ENCODE measurements around the gene PBX4.

Gene PBX4

GRCh38 chr19:19584356-19584755 lies 34.1 kb downstream of the PBX4 start:
- TF ChIP-seq, protein P1, sequence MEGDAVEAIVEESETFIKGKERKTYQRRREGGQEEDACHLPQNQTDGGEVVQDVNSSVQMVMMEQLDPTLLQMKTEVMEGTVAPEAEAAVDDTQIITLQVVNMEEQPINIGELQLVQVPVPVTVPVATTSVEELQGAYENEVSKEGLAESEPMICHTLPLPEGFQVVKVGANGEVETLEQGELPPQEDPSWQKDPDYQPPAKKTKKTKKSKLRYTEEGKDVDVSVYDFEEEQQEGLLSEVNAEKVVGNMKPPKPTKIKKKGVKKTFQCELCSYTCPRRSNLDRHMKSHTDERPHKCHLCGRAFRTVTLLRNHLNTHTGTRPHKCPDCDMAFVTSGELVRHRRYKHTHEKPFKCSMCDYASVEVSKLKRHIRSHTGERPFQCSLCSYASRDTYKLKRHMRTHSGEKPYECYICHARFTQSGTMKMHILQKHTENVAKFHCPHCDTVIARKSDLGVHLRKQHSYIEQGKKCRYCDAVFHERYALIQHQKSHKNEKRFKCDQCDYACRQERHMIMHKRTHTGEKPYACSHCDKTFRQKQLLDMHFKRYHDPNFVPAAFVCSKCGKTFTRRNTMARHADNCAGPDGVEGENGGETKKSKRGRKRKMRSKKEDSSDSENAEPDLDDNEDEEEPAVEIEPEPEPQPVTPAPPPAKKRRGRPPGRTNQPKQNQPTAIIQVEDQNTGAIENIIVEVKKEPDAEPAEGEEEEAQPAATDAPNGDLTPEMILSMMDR (IDR thresholded peaks at IDR 0.05; ENCODE audit: insufficient read depth, low read depth, low read length, missing control alignments) = no peak
- DNase-seq (ENCODE audit: low read depth) = no peak
- H3K4me3 ChIP-seq (ENCODE audit: low read depth, low read length) = no peak overlapping the region

DNA sequence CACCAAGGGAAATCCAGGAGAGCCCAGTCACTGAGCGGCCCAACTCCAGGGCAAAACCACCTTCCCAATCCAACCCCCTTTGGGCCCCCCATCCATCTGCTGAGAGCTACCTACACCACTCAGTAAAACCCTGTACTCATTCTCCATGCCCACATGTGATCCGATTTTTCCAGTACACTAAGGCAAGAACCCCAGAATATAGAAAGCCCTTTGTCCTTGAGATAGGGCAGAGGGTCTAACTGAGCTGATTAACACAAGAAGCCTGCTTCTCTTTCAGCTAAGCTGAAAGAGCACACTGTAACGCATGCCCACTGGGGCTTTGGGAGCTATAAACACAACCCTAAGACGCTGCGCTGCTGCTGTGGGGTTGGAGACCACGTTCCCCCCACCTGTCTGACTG lies 36.0 kb downstream of the PBX4 start:
- no peak overlapping the region for H3K4me3 ChIP-seq (ENCODE audit: low read depth, low read length)
- TF ChIP-seq, protein P1 (IDR thresholded peaks at IDR 0.05; ENCODE audit: insufficient read depth, low read depth, low read length, missing control alignments) = no peak
- no peak for DNase-seq (ENCODE audit: low read depth)

- TF ChIP-seq, protein P1 (IDR thresholded peaks at IDR 0.05; ENCODE audit: insufficient read depth, low read depth, low read length, missing control alignments) = no peak
- DNase-seq (ENCODE audit: low read depth) = no peak
- no peak overlapping the region for H3K4me3 ChIP-seq (ENCODE audit: low read depth, low read length)
Measured at GRCh38 chr19:19581391-19581790, 37.1 kb downstream of the PBX4 start.

DNA sequence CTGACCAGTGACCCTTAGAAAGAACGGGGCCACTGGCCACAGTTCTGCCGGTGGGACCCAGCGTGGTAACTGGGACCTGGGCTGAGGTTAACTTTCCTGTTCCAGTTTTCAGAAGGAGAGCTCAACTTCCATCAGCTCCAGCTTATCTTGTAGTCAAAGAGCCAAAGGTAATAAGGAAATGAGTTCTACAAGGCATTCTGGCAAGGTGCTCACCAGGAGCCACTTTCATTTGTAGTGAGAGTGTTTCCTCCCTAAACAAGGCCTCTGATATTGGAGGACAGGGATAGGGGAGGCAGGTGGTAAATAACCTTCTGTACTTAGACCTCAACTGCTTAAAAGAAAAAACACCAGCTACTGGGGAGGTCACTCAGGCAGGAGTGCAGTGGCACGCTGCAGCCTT lies 38.1 kb downstream of the PBX4 start:
- H3K4me3 ChIP-seq (ENCODE audit: low read depth, low read length) = no peak overlapping the region
- no peak for DNase-seq (ENCODE audit: low read depth)
- TF ChIP-seq, protein P1 (IDR thresholded peaks at IDR 0.05; ENCODE audit: insufficient read depth, low read depth, low read length, missing control alignments) = no peak

DNA sequence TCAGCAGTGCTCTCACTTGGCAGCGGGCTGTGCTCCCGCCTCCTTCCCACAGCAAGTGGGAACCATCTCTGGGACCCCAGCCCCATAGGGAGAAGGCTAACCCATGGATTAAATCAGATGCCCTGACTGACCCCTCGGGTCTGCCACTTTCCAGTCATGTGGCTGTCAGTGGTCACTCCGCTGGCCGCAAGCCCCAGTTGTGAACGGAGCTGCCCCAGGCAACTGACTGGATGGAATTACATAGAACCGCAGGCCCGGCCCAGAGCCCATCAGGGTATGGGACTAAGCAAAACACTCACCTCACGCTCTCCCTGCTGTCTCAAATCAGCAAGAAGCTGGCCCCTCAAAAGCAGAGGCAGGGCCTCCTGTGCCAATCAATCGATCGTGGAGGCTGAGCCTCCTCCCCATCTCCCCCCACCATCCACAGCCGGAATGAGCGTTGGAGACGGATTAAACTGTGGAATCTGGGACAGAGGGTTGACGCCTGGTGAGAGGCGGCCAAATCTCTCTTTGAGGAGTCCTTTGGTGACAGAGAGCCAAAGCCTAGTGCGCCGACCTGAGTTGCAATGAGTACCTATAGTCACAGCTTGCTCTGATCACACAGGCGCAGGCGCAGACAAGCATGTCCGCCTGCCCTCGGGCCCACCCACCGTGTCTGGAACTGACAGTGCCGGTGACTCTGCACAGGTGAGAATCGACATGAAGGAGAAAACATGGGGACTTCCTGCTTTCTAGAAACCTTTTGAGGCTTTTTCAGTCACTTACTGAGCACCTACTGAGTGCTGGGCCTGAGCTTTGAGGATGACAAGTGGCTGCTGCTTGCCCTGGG lies 38.7 kb downstream of the PBX4 start:
- TF ChIP-seq, protein P1 (IDR thresholded peaks at IDR 0.05; ENCODE audit: insufficient read depth, low read depth, low read length, missing control alignments) = no peak
- no peak for DNase-seq (ENCODE audit: low read depth)
- no peak overlapping the region for H3K4me3 ChIP-seq (ENCODE audit: low read depth, low read length)

DNA sequence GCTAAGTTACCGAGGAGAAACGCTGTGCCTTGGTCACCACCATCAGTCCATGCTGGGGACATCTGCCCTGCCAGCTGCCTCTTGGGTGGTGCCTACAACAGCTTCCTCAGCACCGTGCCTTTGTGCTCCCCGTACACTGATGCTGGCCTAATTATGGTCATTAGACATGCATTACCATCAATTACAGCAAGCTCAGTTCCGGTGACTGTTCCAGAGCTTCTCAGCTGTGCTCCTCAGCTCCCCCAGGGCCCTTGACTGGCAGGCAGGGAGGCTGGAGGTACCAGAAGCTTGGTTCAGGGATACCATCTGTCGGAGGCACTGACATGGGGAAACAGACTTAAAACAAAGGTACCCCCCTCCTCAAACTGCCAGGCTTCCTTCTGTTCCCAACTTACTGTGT lies 40.2 kb downstream of the PBX4 start:
- DNase-seq (ENCODE audit: low read depth) = no peak
- H3K4me3 ChIP-seq (ENCODE audit: low read depth, low read length) = no peak overlapping the region
- TF ChIP-seq, protein P1 (IDR thresholded peaks at IDR 0.05; ENCODE audit: insufficient read depth, low read depth, low read length, missing control alignments) = no peak

DNA sequence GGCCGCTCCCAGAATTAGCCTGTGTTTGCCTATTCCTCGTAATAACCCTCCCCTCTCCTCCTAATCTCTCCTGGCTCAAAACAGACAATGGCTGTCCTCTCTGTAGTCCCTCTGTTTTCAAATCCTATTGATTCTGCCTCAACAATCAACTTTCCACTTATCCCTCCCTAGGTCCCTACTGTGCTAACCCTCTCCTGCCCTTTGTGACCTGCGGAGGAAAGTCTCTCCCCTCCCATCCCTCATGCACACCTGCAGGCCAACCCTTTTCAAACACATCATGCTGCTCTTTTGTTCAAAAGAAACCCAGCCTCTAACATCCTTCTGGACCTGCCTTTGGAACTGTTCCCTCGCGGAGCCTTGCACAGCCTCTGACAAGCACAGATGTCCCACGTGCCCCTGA lies 43.1 kb downstream of the PBX4 start:
- TF ChIP-seq, protein P1 (IDR thresholded peaks at IDR 0.05; ENCODE audit: insufficient read depth, low read depth, low read length, missing control alignments) = no peak
- DNase-seq (ENCODE audit: low read depth) = no peak
- no peak overlapping the region for H3K4me3 ChIP-seq (ENCODE audit: low read depth, low read length)
